GM23338 (cell line): ENCODE measurements around the gene SV2A.

Source experiments
- CTCF ChIP-seq, 2 experiments: fragments of 200-600 bp in 1 of 2; sonication (generic) in 1 of 2; conservative IDR thresholded peaks; 2 replicates each; pipeline versions ENCODE4 v1.5.1 to v1.6.1; 2016 to 2017; ENCODE audit warnings: antibody characterized with exemption in 2 of 2, low read depth in 2 of 2, mild to moderate bottlenecking in 2 of 2, moderate library complexity in 1 of 2
- EZH2 ChIP-seq: fragments of 200-600 bp; sonication (generic); IDR thresholded peaks from one replicate; pipeline ENCODE4 v1.8.0; 2017; ENCODE audit warnings: antibody characterized with exemption, mild to moderate bottlenecking, low read depth; ENCODE audit not compliant: unreplicated experiment
- EZH2phosphoT487 ChIP-seq: fragments of 200-600 bp; sonication (generic); IDR thresholded peaks from one replicate; pipeline ENCODE4 v1.8.1; 2018; ENCODE audit warnings: antibody characterized with exemption; ENCODE audit not compliant: unreplicated experiment
- POLR2AphosphoS5 ChIP-seq: IDR thresholded peaks from 2 replicates; pipeline ENCODE4 v1.6.1; 2016; ENCODE audit warnings: antibody characterized with exemption, low read depth
- REST ChIP-seq: IDR thresholded peaks from one replicate; pipeline ENCODE4 v1.6.1; 2018; ENCODE audit warnings: antibody characterized with exemption; ENCODE audit not compliant: unreplicated experiment

- no peak for TF ChIP-seq REST
- no peak for TF ChIP-seq CTCF (conservative IDR thresholded peaks at IDR 0.05; ENCODE audit: low read depth in 2 of 2)
- no peak for TF ChIP-seq POLR2AphosphoS5
- TF ChIP-seq EZH2phosphoT487: no peak
- no peak for TF ChIP-seq EZH2
Observed at GRCh38 chr1:149926296-149926695, 8.7 kb upstream of the SV2A start.
